Measurements from ENCODE around the gene RASA4.
"Not testable (repeated sequence)": the region's sequence is repeated elsewhere in the genome, so short reads cannot be mapped to it uniquely, and the experiment has no call there.

GRCh38 chr7:102568620-102569019 lies 47.9 kb downstream of the RASA4 start:
- not testable (repeated sequence) for TF ChIP-seq CTCF (conservative IDR thresholded peaks at IDR 0.05 in 1 of 2, IDR thresholded peaks at IDR 0.05 in 1 of 2; ENCODE audit: extremely low read depth in 1 of 2, insufficient read depth in 1 of 2, low read depth in 1 of 2, low read length in 2 of 2); EZH2 (IDR thresholded peaks at IDR 0.05; ENCODE audit: borderline replicate concordance, low read length)
